Muscle of leg (tissue), 11 donors: Measurements from ENCODE around the gene CHST3. TPM values are rescaled to one million over a fixed set of nuclear protein-coding genes. Genes with fewer than 3 reads are reported as not detected.
"Not testable (repeated sequence)": the region's sequence is repeated elsewhere in the genome, so short reads cannot be mapped to it uniquely, and the experiment has no call there.

Experiments
- DNase-seq: peaks from one replicate; pipeline ENCODE4 v3.0.0; 2013
- H3K27ac ChIP-seq: one replicate; pipeline ENCODE4 v1.5.1; 2013; ENCODE audit warnings: mild to moderate bottlenecking, low read length, control low read depth
- H3K27me3 ChIP-seq: one replicate; pipeline ENCODE4 v1.6.1; 2013; ENCODE audit warnings: low read length; ENCODE audit not compliant: control insufficient read depth, insufficient read depth
- H3K36me3 ChIP-seq: one replicate; pipeline ENCODE4 v1.6.1; 2013; ENCODE audit warnings: low read length; ENCODE audit not compliant: control insufficient read depth, insufficient read depth
- H3K4me1 ChIP-seq: one replicate; pipeline ENCODE4 v1.6.1; 2013; ENCODE audit warnings: low read length; ENCODE audit not compliant: control insufficient read depth, insufficient read depth
- H3K4me3 ChIP-seq: one replicate; pipeline ENCODE4 v1.5.1; 2013; ENCODE audit warnings: low read length, control low read depth
- H3K9me3 ChIP-seq: replicated peaks from 2 replicates; pipeline ENCODE4 v1.6.1; 2013; ENCODE audit warnings: low read depth, low read length; ENCODE audit not compliant: control insufficient read depth
- WGBS: methylation state at CpG from one replicate; pipeline ENCODE4 v1.1.5; 2013; ENCODE audit warnings: missing lambda C conversion rate; ENCODE audit not compliant: insufficient coverage; 5-methylcytosine and 5-hydroxymethylcytosine counted together
- polyA plus RNA-seq, 8 donors: library from polyadenylated mRNA; unstranded; fragments of 120-200 nt; gene quantifications; one replicate each; pipeline versions ENCODE4 v1.2.1 to v1.2.3, GENCODE V29; 2013; ENCODE audit warnings: inconsistent platforms in 1 of 8, low replicate concordance in 1 of 8; ENCODE audit not compliant: insufficient read length in 8 of 8, insufficient read depth in 1 of 8
- total RNA-seq: library from RNA; stranded (reverse); fragments of 120-200 nt; gene quantifications from one replicate; pipeline ENCODE4 v1.2.4, GENCODE V29; 2013

The CHST3 gene
- total and polyA plus RNA-seq, 9 donors: 10.2 to 19.0 (median 13.1) TPM

- Histone ChIP-seq H3K4me3 (no peak overlapping the region), H3K27ac (peak overlapping the region; percentile 81), H3K36me3 (peaks cover 5% of the 10 kb centered on the region), H3K4me1 (peaks cover 90% of the 10 kb centered on the region), H3K9me3 (no peaks in the 10 kb centered on the region), H3K27me3 (no peaks in the 10 kb centered on the region)
- whole genome bisulfite sequencing: 50% methylated on average over 1 of the region's 10 CpGs
- DNase-seq: no peak
These were observed 16.2 kb downstream of the CHST3 start for GRCh38 chr10:71980181-71981014.

DNA sequence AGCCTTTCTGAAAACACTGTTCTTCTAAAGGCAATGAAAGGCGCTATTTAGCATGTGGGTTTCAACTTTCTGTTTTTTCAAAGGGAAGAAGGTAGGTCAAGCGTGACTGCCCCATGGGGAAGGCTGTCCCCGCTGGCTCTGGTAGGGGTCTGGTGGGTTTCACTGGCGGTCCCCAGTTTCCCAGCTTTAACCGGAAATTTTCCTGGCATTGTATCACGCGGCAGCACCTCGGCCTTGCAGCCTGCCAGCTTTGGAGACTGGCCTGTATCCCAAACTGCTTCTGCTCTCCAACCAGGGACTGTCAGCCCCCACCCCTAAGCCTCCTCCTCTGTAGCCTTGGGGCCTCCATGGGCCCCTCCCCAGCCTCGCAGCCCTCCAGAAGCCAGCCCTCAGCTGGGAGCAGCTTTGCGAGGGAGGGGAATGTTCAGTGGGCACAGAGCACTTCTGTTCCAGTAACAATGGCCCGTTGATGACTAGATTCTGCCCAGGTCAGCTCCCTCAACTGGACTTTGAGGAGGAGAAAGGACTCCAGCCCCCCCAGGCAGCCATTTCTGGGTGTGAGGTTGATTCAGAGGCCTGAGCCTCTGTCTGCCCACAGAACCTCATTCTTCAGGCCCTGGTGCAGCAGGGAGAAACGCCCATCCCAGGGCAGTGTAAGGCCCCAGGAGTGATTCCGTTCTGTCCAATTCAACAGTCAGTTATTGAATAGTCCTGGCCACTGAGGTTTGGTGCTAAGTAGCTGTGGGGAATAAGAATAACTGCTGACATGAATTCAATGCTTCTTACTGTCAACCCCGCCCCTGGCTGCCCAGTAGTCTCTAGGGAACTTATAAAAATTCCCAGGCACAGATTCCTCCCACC lies 17.1 kb downstream of the CHST3 start:
- Histone ChIP-seq H3K9me3 (no peaks in the 10 kb centered on the region), H3K27ac (peak overlapping the region; percentile 81), H3K27me3 (no peaks in the 10 kb centered on the region), H3K4me3 (no peak overlapping the region), H3K36me3 (peaks cover 5% of the 10 kb centered on the region), H3K4me1 (peaks cover 88% of the 10 kb centered on the region)
- peak; percentile 67 for DNase-seq
- WGBS: 28% methylated on average over 9 of the region's 14 CpGs

- H3K27ac ChIP-seq: peak overlapping the region; percentile 81
These were observed 17.7 kb downstream of the CHST3 start for GRCh38 chr10:71981876-71982230.

GRCh38 chr10:71982269-71983178 lies 18.3 kb downstream of the CHST3 start:
- H3K4me1 ChIP-seq: peaks cover 89% of the 10 kb centered on the region
- H3K36me3 ChIP-seq: peaks cover 5% of the 10 kb centered on the region
- no peak overlapping the region for H3K4me3 ChIP-seq
- WGBS: 69% methylated on average over 8 of the region's 10 CpGs
- no peak for DNase-seq
- no peaks in the 10 kb centered on the region for H3K27me3 ChIP-seq
- peak overlapping the region; percentile 45 for H3K27ac ChIP-seq
- H3K9me3 ChIP-seq: no peaks in the 10 kb centered on the region

More at GRCh38 chr10:71981876-71982230, 17.7 kb downstream of the CHST3 start:
- H3K9me3 ChIP-seq: no peaks in the 10 kb centered on the region
- peaks cover 5% of the 10 kb centered on the region for H3K36me3 ChIP-seq
- H3K4me1 ChIP-seq: peaks cover 89% of the 10 kb centered on the region
- no peak overlapping the region for H3K4me3 ChIP-seq
- WGBS: no CpG with 5 or more reads among the region's 1 CpG
- DNase-seq: no peak
- H3K27me3 ChIP-seq: no peaks in the 10 kb centered on the region

GRCh38 chr10:71984126-71984808 lies 20.1 kb downstream of the CHST3 start:
- peak overlapping the region; percentile 88 for H3K27ac ChIP-seq
- peaks cover 2% of the 10 kb centered on the region for H3K9me3 ChIP-seq
- no peak for DNase-seq
- H3K4me1 ChIP-seq: peaks cover 78% of the 10 kb centered on the region
- no peak overlapping the region for H3K4me3 ChIP-seq
- WGBS: 83% methylated on average over 11 of the region's 15 CpGs
- peaks cover 2% of the 10 kb centered on the region for H3K36me3 ChIP-seq
- no peaks in the 10 kb centered on the region for H3K27me3 ChIP-seq

GRCh38 chr10:71984809-71985388 lies 20.7 kb downstream of the CHST3 start:
- DNase-seq: no peak
- 72% methylated on average over 8 of the region's 9 CpGs for WGBS
- Histone ChIP-seq H3K4me3 (no peak overlapping the region), H3K36me3 (peaks cover 2% of the 10 kb centered on the region), H3K27me3 (no peaks in the 10 kb centered on the region), H3K9me3 (peaks cover 2% of the 10 kb centered on the region), H3K27ac (peak overlapping the region; percentile 88), H3K4me1 (peaks cover 73% of the 10 kb centered on the region)

DNA sequence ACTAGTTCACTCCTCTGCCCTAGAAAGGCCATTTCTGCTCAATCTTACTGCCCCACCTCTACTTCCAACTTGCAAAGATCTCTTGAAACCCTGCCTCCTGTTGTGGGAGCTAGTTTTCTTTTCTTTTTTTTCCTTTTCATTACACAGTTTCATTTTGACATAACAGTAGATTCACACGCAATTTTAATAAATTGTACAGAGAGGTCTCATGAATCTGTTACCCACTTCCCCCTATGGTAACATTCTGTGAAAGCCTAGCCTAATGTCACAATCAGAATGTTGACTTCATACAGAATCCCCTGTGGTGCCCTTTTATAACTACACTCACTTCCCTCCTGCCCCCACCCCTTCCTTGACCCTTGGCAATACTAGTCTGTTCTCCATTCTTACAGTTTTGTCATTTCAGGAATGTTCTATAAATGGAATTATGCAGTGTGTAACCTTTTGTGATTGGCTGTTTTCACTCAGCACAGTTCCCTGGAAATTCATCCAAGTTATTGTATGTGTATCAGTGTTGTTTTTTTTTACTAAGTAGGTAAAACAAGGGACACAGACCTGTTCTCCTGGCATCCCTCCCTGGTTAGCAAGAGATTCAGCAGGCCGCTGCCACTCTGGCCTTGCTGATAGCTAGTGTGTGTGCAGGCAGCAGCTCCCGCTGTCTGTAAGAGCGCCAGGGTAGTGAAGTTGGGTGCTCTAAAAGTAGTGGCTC lies 21.5 kb downstream of the CHST3 start:
- peaks cover 65% of the 10 kb centered on the region for H3K4me1 ChIP-seq
- H3K9me3 ChIP-seq: peaks cover 2% of the 10 kb centered on the region
- WGBS: 61% methylated on average over 3 of the region's 4 CpGs
- H3K27me3 ChIP-seq: no peaks in the 10 kb centered on the region
- H3K27ac ChIP-seq: peak overlapping the region; percentile 88
- H3K4me3 ChIP-seq: no peak overlapping the region
- peaks cover 2% of the 10 kb centered on the region for H3K36me3 ChIP-seq
- DNase-seq: peak; percentile 86

GRCh38 chr10:71988895-71989294 lies 24.7 kb downstream of the CHST3 start:
- 92% methylated on average over 4 of the region's 6 CpGs for WGBS
- not testable (repeated sequence) for H3K36me3 ChIP-seq, H3K27me3 ChIP-seq, DNase-seq, H3K9me3 ChIP-seq, H3K4me3 ChIP-seq, H3K27ac ChIP-seq
- peaks cover 43% of the 10 kb centered on the region for H3K4me1 ChIP-seq
